HG03103 (cell line): ENCODE data around the gene RHCG.

Source experiments
- ATAC-seq: cut with Tn5 transposase; IDR thresholded peaks from one replicate; pipeline ENCODE4 v1.9.1; 2021; ENCODE audit warnings: low read depth; ENCODE audit not compliant: unreplicated experiment

Gene RHCG

DNA sequence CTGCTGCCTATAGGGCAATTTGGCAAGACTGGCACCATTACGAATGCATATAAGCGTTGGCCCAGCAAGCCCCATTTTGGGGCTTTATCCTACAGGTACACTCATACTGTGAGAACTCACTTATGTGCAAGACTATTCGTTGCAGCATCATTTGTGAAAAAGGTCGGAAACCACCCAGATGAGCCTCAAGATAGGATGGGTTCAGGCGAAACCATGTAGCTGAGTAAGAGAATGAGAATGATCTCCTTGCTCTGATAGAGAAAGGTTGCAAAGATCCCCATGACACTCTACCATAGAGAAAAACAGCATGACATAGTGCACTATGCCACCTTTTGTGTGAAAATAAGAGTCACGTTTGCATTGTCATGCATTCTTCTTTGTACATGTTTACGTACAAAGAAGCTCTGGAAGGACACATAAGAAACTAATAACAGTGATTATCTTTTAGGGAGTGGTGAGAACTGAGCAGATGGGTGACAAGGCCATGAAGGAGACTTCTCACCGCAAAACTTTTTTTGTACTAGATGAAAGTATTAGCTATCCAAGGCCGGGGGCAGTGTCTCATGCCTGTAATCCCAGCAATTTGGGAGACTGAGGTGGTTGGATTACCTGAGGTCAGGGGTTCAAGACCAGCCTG is 50.0 kb downstream of the RHCG start:
- no peak for ATAC-seq

DNA sequence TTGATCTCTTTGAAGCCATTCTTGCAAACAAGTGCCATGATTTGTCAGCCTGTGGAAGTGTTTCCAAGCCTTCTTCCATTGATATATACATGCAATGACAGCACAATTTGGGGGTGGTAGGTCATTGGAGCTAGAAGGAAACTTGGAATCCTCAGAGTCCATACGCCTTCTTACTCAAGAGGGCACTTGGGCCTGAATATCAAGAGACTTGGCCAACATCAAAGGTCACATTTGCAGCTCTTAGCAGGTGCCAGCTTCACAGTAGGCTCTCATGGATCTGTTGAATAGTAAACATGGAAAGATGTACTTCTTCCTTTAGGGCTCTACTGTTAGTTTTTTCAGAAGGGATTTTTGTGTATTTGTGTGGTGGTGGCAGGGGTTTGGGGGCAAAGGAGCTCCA is 50.9 kb downstream of the RHCG start:
- no peak for ATAC-seq

DNA sequence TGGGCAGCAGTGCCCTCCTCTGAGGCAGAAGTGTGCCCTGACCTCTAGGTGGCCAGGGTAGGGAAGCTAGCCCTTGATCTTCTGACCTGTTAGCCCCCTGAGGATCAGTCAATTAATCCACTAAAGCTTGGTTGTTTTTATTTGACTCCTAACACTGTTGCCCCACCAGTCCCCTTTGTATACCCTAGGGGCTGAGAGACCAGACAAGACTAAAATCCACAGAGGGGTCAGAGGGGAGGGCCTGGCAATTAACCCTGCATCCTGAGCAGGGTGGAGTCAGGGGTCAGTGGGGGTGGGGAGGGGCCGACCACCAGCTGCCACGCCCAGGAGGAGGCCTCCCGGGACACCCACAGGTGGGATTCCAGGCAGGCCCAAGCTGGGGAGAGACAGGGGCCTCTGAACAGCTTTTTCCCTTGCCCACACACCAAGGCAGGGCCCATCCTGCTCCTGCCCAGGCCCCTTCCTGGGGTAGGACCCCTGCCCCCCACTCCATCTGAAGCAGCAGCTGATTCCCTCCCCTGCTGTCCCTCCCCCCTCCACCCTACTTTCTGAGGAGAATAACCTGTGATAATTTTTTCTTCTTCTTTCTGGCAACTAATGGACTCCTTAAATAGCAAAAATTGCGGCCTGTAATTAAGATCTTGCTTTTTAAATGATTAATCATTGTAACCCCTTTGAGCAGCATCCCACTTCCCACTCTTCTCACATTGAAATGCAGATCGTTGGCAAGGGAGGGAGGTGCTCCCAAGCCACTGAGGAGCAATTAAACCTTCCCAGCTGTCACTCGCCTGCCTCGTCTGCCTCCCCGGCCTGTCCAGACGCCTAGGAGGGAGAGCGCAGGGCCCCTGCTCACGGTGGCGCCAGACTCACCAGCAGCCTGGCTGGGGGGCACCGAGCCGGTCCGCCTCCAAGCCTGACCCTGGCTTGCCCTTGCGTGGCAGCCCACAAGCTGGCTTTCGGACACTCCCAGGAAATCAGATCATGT is 51.9 kb downstream of the RHCG start:
- no peak for ATAC-seq

DNA sequence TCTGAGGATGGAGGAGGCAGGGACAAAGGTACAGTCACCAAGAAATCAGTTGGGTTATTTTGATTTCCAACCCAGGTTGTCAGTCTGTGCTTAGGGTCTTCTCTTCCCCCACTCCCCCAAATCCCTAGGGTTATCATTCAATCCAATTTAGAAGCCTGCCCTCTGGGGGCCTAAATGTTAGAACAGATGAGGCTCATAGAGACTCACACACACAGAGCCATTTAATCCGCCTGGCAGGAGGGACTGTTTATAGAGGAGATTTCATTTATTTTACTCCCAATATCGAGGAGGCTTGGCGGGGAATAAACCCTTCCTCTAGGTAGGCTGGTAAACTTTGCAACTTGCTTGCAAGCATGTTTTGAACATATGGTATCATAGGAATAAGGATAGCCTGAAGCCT is 52.8 kb downstream of the RHCG start:
- ATAC-seq = no peak

DNA sequence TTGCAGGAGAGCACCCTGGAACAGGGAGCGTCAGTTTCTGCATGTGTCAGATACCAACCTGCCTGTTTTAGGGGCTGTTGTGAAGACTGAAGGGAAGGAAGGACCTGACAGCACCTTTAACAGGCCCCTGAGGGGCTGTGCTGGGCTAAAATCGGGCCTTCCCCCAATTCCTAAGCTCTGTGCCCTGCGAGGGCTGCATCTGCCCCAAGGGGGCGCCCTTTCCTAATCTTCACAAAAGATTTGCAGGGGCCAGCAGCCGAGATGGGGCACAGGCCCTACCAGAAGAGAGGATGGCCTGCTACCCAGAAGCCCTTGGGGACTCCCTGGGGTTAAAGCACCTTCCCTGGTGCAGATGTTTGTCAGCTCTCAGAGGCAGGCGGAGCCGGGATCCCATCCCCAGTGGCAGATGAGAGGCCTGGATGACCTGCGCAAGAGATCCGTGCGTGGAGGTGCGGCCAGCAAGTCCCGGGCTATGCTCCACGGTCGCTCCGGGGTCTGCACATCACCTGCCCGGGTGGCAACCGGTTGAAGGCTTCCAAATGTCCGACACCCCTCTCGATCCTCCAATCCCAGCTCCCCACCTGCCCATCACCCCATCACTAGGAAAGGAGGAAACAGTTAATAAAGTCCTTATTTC is 53.6 kb downstream of the RHCG start:
- ATAC-seq = no peak

- no peak for ATAC-seq
These were observed 54.2 kb downstream of the RHCG start for GRCh38 chr15:89442155-89442554.

DNA sequence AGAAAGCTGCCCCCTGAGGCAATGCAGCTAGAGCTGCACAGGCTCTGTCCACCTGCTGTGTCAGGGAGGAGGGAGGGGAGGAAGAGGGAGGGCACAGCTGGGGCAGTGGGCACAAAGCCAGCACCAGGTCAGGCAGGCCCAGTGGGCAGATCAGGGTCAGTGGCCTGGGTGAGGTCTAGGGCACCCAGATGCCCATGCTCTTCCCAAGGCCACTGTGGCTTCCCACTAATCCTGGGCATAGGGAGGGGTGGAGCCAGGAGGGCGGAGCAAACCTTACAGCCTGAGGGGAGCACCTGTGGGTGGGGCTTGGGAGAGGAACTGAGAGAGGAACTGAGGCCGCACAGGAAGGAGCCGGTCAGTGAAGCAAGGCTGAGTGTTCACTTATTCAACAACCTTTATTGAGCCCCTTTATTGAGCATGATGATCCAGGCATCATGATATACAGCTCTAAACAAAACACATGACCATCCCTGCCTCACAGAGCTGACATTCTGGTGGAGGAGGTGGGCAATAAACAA is 55.0 kb downstream of the RHCG start:
- peak; percentile 97 for ATAC-seq

GRCh38 chr15:89439764-89440163 is 56.6 kb downstream of the RHCG start:
- ATAC-seq = no peak

DNA sequence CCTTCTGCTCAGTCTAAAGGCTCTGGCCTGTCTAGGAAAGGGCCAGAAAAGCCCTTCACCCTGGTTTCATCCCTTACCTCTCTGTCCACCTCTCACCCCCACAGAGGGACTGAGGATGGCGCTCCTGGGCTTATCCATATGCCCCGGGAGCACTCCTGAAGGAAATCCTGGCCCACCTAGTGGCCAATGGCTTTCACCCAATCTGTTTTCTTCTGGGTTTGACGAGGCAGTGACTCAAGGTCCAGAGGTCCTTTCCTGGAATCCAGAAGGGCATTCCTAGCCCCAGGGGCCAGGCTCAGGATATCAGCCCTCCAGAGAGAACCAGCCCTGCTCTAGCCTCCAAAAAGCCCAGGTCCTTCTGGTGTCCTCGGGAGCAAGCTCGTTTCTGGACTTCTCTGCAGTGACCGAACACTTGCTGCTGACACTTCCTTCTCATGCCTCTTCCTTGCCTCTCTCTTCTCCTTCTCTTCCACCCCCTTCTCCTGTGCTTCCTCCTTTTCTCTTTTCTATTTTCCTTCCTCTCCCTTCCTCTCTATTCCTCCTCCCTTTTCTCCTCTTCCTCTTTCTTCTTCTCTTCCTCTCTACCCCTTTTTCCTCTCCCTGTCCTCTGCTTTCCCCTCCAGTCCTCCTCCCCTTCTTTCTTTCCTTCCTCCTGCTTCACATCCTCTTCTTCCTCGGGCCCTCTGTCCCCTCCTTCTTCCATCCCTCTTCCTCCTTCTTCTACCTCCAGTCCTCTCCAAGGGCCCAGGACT is 59.6 kb downstream of the RHCG start:
- ATAC-seq = no peak

DNA sequence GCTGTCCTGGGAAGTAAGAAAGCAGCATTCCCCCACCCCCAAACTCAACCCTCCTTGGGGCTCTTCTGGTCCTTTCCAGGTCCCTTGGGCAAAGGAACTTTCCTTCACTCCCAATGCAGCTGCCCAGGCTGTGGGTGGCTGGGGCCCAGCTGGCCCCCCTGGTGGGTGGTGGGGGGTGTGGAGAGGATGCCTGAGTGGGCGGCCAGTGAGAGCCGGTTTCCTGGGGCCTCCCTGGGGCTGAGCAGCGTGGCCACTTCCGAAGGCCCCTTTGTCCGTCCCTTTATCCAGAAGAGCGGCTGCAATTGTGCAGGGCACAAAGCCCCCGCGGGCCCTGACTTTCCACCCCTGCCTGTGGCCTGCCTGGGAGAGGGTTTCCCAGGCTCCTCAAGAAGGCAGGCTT is 61.0 kb downstream of the RHCG start:
- ATAC-seq = no peak

GRCh38 chr15:89433686-89434085 is 62.7 kb downstream of the RHCG start:
- ATAC-seq = no peak

GRCh38 chr15:89430530-89431341 is 65.6 kb downstream of the RHCG start:
- ATAC-seq = peak; percentile 81

GRCh38 chr15:89429986-89430385 is 66.4 kb downstream of the RHCG start:
- no peak for ATAC-seq

DNA sequence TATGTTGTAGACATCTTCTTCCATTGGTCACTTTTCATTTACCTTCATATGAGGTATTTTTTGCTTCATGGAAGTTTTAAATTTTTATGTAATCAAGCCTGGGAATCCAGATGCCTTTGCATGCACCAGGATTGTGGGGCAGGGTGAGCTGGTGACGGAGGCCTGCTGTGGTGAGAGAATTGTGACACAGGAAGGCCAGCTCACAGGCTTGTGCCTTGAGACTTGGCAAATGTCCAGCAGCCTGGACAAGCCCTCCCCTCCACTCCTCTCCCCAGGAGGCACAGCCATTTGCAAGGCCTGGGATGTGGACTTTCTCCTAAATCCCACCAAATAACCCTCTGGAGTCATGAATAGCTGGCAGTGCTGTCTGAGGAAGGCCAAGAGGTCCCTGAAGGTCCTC is 67.4 kb downstream of the RHCG start:
- ATAC-seq = no peak

DNA sequence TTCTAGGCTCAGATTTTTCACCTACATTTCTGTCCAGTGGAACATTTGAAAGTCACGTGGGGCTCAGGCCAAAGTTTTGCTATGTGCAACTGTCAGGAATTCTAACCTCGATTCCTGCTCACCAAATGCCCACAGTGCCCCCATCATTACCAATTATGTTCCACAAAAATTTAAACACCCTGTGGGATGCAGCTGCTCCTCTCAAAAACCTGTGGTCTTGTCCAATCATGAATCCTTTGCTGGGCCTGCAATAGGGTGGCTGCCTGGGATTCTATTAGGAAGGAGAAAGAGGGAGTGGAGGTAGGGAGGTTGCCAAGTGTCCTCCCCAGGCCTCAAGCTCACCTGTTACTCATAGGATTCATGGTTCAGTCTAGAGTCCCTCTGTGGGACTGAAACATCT is 68.1 kb downstream of the RHCG start:
- ATAC-seq = no peak

DNA sequence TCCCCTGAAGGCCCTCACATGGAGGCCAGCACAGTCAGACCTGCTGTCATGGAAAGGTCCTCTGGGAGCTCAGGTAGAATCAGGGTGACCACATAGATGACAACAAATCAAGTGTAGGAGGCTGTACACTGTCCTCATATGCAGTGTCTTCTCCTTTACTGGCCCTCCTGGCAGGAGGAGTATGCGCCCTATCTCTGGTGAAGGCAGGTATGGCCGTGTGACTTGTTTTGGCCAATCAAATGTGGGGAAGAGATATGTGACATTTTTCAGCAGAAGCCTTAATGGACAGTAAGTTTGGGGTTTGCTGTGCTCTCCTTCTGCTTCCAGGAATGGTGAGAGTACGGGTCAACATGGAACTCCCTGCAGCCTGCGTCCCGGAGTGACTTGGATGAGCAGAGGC is 69.9 kb downstream of the RHCG start:
- ATAC-seq = no peak

- ATAC-seq = no peak
These were observed 72.4 kb downstream of the RHCG start for GRCh38 chr15:89423981-89424380.
